DMS79 (cell line): ENCODE data around the gene CA11.

Experiments used
- DNase-seq: peaks from one replicate; lab custom pipeline; 2025; lab: John Stamatoyannopoulos, UW

The CA11 gene

DNA sequence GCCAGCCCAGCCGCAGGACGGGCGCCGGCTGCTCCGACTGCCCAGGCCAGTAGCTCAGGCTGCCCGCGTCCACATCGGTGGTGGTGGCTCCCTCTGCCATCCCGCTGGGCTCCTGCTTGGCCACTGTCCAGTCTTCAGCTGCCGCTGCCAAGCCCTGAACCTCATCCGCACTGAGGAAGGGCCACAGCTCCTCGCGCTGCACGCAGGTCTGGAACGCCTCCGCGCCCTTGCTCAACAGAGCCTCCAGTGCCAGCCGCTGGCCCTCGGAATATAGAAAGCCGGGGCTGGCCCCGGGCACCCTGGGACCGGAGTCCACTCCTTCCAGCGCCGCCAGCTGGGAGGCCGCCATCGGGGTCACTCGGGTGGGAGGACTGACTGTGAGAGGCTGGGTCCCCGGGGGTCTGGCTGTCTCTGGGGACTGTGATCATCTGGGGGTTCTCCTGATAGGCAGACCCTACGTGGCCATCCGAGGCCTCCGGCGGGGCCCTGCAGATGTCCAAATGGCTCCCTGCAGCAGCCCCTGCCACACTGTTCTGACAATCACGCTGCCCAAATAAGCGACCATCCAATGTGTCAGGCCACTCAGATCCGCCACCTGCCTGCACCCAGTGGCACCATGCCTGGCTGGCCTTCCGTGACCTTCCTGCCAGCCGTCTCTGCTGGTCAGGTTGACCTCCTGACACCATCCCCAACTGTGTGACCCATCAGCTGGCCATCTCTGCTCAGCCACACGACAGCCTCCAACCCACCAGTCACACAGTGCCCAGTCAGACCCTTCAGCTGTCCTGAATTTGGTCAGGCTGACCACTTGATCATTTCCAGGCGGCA lies 32.7 kb downstream of the CA11 start:
- no peak for DNase-seq

DNA sequence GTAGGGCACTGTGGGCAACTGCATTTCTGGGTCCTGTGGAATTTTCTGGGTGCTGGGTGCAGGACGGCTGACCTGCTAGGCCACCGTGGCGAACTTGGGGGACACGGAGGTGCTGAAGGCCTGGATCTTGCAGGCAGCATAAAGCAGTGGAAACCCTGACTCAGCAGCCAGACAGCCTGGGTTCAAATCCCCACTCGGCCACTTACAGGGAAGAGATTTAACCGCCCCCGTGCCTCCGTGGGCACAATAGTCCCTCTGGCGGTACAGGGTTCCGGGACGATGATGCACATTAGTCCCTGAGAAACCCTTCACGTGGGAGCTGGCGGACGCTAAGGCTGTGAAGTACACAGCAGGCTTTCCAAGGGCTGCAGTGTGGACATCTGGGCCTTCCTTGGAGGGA lies 34.1 kb downstream of the CA11 start:
- DNase-seq = no peak

DNA sequence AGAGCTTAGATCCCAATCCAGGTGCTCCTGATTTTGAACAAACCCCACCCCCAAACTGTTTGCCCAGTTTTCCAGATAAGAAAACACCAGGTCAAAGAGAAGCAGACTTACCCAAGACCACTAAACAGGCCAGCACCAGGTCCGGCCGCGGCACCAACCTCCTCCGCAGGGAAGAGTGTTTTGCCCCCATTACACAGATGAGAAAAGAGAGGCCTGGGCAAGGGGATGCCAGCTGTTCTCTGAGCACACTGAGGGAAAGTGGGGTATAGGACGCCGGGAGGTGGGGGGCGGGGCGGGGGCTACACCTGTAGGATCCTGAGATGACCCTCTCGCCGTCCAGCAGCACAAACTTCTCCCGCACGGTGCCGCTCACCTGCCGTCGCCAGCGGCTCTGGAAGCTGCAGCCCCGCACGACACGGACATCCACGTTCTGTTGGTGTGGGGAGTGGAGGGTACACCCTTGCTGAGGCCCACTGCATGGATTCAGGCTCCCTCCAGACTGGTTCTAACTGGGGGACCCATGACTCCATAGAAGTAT lies 36.3 kb downstream of the CA11 start:
- DNase-seq = no peak

DNA sequence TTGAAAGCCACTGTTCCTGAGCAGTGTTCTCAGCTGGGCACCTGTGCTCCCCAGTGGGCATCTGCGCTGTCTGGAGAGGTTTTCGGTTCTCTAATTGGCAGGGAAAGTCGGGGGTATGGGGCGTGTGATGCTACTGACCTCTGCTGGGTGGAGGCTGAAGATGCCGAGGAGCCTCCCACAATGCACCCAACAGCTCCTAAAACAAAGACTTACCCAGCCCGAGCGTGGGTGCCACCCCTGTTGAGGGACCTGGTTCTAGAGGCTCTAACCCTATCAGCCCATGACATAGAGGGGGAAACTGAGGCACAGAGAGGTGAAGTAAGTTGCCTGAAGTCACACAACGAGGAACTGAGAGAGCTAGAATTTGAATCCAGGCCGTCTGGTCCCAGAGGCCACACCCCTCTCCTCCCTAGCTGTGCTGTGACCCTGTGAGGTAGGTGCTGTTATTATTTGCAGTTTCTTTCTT lies 37.2 kb downstream of the CA11 start:
- DNase-seq = no peak

DNA sequence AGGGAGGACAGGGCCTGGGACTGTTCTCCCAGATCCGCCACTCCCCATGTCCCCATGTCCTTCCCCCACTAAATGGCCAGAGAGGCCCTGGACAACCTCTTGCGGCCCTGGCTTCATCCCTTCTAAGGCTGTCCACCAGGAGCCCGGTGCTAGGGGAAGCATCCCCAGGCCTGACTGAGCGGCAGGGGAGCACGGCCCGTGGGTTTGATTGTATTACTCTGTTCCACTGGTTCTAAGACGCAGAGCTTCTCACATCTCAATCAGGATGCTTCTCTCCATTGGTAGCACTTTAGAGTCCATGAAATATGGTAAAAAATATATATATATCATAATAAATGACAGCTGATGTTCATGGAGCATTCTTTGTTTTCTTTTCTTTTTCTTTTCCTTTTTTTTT lies 38.6 kb downstream of the CA11 start:
- DNase-seq = no peak

DNA sequence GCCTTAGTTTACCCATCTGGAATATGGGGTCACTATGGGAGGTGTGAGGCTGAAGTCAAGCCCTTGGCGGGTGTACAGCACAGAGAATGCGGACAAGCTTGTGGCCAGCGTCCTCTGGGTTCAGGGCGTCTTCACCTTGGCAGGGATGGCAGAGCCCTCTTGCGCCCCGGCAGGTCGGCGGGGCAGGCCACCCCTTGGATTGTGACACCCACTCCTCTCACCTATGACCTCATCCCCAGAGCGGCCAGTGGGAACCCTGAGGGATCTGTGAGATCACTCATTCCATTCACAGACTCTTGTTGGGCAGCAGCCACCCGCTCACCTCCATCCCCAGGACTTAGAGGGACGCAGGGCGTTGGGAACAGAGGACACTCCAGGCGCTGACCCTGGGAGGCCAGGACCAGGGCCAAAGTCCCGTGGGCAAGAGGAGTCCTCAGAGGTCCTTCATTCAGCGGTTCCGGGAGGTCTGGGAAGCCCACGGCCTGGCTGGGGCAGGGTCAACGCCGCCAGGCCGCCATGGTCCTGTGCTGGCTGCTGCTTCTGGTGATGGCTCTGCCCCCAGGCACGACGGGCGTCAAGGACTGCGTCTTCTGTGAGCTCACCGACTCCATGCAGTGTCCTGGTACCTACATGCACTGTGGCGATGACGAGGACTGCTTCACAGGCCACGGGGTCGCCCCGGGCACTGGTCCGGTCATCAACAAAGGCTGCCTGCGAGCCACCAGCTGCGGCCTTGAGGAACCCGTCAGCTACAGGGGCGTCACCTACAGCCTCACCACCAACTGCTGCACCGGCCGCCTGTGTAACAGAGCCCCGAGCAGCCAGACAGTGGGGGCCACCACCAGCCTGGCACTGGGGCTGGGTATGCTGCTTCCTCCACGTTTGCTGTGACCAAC lies 39.3 kb downstream of the CA11 start, which contains the start of gene SPACA4:
SPACA4 (plus strand) TSS at position 280 of the 896 bp plus-strand sequence; CDS start at position 517, 237 bp downstream.
- DNase-seq = no peak

DNA sequence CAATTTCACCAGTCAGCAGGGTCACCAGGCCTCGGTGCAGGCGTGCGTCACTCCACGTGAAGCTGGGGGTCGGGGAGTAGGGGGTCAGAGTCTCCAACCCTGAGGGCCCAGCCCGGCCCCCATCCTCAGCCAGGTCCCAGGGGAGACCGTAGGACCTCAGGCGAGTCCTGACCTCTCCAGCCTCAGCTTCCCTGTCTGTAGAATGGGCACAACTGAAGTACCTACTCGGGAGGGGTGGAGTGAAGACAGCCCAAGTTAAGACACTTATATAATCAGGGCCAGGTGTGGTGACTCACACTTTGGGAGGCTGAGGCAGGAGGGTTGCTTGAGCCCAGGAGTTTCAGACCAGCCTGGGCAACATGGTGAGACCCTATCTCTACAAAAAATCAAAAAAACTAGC lies 42.1 kb downstream of the CA11 start:
- no peak for DNase-seq

DNA sequence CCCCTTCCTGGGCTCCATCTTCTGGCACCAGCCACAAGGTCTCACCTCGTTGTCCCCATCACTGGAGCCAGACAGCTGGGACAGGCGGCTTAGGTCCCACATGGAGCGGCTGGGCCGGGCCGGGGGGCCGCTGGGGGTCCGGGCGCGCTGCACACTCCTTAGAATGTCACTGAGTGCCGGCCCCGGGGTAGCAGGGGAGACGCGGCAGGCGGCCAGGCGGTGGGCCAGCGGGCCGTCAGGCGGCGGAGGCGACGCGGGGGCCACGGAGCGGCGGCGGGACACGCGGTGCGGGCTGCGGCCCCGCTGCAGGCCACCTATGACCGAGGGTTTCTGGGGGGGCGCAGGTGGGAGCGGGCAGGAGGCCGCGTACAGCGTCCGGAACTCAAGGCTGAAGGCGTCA lies 42.5 kb downstream of the CA11 start:
- DNase-seq = no peak

DNA sequence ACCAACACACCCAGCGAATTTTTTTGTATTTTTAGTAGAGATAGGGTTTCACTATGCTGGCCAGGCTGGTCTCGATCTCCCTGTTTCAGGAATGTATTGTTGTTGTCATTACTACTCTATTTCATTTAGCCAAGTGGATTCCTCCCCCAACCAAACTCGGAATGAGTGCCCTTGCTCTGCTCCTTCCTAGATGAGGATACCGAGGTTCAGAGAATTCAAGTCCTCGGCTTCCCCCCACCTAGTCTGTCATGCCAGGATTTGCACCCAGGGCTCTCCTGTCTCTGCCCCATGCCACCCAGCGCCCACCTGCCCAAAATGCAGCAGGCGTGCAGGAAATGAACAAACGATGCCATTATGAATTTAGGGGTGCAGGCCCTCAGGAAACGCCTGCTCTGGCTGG lies 43.0 kb downstream of the CA11 start:
- DNase-seq = no peak

DNA sequence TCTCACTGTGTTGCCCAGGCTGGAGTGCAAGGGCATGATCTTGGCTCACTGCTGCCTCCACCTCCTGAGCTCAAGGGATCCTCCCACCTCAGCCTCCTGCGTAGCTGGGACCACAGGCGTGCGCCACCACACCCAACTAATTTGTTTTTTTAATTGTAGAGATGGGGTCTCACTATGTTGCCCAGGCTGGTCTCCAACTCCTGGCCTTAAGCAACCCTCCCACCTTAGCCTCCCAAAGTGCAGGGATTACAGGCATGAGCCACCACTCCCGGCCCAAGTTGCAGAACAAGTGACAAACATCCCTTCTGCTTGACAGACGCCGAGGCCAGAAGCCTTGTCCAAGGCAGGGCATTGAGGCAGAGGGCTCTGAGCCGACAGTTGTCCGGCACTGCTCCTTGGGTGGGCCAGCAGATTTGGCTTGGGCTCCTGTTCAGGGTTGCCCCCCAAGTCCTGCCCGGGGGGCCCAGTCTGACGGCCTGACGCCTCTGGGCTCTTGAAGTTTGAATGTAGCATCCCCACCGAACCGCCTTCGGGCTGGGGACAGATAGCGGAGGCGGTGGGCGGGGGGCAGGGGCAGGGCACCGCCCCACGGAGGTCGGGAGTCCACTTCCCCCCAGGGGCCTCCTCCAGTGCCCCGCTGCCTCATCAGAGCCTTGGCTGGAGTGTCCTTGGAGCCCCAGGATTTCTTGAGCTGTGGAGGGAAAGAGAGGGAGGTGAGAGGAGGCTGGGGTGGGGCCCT lies 45.1 kb downstream of the CA11 start:
- DNase-seq = no peak

DNA sequence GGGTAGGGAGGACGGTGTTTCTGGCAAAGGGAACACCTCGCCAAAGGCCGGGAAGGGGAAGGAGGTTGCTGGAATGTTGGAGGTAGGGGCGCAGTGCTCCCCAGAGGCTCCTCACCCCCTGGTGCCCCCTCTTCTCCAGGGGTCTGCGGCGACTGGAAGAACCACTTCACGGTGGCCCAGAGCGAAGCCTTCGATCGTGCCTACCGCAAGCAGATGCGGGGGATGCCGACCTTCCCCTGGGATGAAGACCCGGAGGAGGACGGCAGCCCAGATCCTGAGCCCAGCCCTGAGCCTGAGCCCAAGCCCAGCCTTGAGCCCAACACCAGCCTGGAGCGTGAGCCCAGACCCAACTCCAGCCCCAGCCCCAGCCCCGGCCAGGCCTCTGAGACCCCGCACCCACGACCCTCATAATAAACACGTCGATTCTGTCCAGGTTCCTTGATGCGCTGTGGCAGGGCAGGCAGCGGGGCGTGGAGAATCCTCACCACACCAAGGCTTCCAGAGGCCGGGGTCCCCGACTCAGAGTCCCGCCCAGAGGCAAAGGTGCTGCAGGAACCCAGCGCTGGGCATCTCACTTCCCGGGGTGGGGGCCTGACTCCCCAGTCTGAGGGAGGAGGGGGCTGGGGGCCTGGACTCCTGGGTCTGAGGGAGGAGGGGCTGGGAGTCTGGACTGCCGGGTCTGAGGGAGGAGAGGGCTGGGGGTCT lies 46.8 kb downstream of the CA11 start:
- no peak for DNase-seq

DNA sequence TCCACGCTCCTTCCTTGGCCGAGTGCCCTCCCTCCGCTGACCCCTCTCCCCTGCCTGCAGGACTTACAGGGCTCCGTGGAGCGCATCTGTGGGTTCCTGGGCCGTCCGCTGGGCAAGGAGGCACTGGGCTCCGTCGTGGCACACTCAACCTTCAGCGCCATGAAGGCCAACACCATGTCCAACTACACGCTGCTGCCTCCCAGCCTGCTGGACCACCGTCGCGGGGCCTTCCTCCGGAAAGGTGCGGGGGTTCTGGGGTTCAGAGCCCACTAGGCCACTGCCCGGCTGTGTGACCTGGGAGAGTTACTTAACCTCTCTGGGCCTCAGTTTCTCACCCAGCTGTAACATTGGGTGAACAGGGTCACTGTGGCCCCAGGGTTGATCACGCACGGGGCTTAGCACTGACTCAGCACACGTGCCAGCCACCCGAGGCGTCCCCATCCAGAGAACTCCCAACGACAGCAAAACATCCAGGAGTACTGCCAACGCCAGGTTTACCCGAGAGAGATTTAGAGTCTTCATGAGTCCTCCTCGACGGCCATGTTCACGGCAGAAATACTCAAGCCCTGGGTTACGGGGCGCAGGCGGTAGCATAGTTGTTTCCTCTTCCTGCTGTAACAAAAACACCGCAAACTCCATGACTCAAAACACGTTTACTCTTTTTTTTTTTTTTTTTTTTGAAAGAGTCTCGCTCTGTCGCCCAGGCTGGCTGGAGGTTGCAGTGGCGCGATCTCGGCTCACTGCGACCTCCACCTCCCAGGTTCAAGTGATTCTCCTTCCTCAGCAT lies 49.1 kb downstream of the CA11 start:
- DNase-seq = no peak

DNA sequence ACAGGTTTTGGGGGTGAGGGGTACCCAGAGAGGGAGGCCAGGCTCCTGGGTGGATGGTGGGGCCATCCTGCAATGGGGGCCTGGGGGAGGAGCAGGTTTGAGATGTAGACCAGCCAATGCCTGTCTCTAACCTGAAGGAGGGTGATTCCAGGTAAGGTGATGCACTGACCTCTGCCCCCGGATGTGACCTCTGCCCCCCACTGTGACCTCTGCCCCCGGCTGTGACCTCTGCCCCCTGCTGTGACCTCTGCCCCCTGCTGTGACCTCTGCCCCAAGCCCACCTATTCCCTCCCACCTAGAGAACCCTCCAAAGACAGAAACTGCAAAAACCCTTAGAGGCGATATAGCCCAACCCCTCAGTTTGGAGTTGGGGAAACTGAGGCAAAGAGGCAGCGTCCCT lies 49.8 kb downstream of the CA11 start:
- DNase-seq = no peak

DNA sequence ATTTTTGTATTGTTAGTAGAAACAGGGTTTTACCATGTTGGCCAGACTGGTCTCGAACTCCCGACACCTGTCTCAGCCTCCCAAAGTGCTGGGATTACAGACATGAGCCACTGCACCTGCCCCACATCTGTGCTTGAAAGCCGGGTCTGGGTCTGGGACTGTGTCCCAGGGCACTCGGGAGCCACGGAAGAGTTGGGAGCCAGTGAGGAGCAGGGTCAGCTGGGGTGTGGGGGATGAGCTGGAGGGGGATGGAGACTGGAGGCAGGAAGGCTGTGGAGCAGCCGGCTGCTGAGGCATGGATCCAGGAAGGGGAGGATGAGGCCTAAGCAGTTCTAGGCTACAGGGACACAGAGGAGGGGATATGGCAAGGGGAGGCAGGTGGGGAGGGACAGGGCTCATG lies 50.2 kb downstream of the CA11 start:
- DNase-seq = no peak

DNA sequence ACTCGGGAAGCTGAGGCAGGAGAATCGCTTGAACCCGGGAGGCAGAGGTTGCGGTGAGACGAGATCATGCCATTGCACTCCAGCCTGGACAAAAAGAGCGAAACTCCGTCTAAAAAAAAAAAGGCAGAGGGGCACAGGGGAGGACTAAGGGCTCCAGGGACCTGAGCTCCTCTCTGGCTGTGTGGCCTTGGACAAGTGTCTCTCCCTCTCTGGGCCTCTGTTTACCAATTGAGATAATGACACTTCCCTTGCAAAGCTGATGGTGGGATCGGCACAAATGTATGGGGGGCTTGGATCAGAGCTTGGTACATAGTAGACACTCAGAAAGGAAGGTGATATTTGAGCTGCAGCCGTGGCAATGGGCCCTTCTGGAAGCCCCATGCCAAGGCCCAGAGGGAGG lies 50.8 kb downstream of the CA11 start:
- DNase-seq = no peak

DNA sequence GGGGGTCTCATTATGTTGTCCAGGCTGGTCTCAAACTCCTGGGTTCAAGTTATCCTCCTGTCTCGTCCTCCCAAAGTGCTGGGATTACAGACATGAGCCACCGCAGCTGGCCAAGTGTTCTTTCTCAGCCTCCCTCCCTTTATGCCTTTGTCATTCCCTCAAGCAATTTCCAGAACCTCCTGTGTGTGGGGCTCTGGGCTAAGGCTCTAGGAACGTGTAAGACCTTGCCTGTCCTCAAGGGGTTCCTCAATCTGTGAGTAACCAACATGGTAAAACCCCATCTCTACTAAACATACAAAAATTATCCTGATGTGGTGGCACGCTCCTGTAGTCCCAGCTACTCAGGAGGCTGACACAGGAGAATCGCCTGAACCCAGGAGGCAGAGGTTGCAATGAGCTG lies 55.0 kb downstream of the CA11 start:
- DNase-seq = no peak

DNA sequence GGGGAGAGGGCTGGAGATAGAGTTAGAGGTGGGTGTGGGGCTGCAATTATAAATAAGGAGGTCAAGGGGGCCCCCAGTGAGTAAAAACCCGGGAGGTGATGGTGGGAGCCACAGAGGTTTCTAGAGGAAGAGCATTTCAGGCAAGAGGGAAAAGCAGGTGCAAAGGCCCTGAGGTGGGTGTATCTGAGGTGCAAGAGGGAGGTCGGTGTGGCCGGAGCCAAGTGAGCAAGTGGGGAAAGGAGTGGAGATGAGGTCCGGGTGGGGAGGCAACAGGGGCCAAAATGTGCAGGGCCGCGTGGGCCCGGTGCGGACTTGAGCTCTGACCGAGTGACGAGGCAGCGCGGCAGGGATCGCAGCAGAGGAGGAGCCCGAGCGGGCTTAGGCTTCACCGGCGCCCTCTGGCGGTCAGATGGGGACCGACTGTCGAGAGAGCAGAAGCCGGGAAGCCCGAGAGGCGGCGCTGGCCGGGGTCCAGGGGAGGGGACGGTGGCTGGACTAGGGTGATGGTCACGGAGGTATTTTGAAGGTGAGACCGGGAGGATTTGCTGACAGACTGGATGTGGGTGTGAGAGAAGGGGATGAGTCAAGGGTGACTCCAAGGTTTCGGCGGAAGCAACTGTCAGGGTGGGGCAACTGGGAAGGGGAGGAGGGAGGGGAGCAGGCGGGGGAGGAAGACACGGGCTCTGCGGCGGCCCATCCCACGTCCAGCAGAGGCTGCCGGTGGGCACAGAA lies 57.2 kb downstream of the CA11 start:
- DNase-seq = peak; percentile 37
